HPDE6-E6E7 (cell line): ENCODE results near the gene RNASET2.
"Not testable (repeated sequence)": the region's sequence is repeated elsewhere in the genome, so short reads cannot be mapped to it uniquely, and the experiment has no call there.

Experiments used
- DNase-seq: peaks from one replicate; pipeline ENCODE4 v3.0.0; 2011; ENCODE audit warnings: missing footprints; ENCODE audit errors: extremely low spot score

The RNASET2 gene

DNA sequence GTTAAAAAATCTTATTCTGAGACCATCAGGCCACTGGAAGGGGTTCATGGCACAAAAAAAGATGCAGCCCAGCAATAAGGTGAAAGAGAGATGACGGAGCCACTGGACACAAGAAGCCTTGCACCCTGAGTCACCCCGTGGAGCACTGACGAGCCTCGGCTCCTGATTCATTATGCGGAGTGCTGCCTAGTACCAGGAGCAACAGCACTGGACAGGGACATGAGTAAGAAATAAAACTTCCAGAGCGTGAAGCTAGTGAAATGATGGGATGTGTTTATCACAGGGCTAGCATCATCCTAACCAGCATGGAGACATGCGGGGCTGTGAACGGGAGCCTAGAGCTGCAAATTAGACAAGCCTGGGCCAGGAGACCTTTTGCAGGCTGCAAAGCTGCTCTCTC is 53.3 kb downstream of the RNASET2 start:
- DNase-seq: no peak

DNA sequence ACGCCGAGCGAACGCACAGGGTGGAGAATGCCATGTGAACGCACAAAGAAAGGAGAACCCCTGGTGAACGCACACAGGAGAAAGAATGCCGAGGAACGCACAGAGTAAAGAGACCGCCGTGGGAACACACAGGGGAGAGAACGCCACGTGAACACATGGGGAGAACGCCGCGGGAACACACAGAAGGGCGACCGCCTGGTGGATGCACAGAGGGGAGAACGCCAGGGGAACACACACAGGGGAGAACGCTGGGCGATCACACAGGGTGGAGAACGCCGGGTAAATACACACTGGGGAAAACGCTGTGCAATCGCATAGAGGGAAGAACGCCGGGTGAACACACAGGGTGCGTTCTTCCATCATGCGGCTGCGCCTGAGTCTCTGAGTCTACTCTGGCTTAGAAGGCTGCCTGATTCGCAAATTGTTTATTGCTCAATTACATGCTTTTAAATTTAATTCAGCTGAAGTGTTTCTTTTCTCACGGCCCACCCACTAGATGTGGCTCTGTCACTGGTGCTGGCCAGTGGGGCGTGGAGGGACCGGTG is 54.1 kb downstream of the RNASET2 start:
- DNase-seq: no peak

DNA sequence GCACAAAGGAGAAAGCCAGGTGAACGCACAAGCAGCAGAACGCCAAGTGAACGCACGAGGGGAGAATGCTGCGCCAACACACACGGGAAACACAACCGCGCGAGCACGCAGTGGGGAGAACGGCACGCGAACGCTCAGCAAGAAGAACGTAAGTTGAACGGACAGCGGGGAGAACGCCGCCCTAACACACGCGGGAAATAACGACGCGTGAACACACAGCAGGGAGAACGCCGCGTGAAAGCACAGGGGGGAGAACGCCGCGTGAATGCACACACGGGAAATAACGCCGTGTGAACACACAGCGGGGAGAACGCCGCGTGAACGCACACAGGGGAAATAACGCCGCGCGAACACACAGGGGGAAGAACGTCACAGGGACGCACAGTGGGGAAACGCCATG is 54.7 kb downstream of the RNASET2 start:
- DNase-seq: no peak

DNA sequence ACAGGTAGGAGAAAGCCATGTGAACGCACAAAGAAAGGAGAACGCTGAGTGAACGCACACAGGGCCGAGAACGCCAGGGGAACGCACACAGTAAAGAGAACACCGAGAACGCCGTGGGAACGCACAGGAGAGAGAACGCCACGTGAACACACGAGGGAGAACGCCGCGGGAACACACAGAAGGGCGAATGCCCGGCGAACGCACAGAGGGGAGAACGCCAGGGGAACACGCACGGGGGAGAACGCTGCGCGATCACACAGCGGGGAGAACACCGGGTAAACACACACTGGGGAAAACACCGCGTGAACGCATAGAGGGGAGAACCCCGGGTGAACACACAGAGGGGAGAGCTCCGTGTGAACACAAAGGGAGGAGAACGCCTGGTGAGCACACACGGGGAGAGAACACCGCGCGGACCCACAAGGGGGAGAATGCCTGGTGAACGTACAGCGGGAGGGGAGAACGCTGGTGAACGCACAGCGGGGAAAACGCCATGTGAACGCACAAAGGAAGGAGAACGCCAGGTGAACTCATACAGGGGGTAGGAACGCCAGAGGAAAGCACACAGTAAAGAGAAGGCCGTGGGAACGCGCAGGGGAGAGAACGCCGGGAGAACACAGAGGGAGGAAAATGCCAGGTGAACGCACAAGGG is 55.3 kb downstream of the RNASET2 start:
- DNase-seq: no peak

DNA sequence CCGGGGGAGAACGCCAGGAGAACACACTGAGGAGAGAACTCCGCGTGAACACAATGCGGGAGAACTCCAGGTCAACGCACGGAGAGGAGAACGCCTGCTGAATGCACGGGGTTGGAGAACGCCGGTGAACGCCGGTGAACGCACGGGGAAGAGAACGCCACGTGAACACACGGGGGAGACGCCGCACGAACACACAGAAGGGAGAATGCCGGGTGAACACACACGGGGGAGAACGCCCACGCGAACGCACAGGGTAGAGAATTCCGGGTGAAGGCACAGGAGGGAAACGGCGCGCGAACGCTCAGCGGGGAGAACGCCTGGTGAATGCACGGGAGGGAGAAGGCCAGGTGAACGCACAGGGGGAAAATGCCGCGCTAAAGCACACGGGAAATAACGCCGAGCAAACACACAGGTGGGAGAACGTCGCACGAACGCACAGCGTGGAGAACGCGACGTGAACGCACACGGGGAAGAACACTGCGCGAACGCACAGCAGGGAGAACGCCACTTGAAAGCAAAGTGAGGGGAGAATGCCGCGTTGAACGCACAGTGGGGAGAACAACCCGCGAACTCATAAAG is 56.1 kb downstream of the RNASET2 start:
- DNase-seq: no peak

DNA sequence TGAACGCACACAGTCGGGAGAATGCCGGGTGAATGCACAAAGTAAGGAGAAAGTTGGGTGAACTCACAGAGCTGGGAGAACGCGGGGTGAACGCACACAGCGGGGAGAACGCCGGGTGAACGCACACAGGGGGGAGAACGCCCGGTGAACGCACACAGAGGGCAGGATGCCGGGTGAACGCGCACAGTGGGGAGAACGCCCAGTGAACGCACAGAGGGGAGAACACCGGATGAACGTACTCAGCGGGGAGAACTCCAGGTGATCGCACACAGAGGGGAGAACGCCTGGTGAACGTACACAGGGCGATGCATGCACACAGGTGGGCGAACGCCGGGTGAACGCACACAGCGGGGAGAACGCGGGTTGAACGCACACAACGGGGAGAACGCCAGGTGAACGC is 57.4 kb downstream of the RNASET2 start:
- no peak for DNase-seq

DNA sequence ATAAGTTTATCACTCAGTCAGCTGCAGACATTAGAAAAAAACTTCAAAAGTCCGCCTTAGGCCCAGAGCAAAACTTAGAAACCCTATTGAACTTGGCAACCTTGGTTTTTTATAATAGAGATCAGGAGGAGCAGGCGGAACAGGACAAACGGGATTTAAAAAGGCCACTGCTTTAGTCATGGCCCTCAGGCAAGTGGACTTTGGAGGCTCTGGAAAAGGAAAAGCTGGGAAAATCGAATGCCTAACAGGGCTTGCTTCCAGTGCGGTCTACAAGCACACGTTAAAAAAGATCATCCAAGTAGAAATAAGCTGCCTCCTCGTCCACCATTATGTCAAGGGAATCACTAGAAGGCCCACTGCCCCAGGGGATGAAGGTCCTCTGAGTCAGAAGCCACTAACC is 61.7 kb downstream of the RNASET2 start:
- not testable (repeated sequence) for DNase-seq

DNA sequence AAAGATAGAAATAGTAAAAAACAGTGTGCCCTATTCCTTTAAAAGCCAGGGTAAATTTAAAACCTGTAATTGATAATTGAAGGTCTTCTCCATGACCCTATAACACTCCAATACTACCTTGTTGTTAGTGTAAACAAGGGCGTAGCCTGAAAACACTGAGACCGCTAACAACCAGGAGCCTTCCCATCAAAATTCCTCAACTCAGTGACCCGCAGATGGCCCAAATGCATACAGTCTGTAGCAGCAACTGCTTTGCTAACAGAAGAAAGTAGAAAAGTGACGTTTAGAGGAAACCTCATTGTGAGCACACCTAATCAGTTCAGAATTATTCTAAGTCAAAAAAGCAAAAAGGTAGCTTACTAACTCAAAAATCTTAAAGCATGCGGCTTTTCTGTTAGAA is 63.9 kb downstream of the RNASET2 start:
- not testable (repeated sequence) for DNase-seq

DNA sequence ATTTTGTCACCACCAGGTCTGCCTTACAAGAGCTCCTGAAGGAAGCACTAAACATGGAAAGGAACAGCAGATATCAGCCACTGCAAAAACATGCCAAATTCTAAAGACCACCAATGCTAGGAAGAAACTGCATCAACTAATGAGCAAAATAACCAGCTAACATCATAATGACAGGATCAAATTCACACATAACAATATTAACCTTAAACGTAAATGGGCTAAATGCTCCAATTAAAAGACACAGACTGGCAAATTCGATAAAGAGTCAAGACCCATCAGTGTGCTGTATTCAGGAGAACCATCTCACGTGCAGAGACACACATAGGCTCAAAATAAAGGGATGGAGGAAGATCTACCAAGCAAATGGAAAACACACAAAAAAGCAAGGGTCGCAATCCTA is 69.6 kb downstream of the RNASET2 start:
- DNase-seq: not testable (repeated sequence)

DNA sequence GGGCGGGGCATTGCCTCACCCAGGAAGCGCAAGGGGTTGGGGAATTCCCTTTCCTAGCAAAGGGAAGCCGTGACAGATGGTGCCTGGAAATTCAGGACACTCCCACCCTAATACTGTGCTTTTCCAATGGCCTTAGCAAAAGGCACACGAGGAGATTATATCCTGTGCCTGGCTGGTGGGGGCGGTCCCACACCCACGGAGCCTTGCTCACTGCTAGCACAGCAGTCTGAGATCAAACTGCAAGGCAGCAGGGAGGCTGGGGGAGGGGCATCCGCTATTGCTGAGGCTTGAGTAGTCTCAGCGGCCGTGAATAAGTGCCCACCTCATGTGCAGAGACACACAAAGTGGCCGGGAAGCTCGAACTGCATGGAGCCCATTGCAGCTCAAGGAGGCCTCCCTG is 71.4 kb downstream of the RNASET2 start:
- DNase-seq: not testable (repeated sequence)

DNA sequence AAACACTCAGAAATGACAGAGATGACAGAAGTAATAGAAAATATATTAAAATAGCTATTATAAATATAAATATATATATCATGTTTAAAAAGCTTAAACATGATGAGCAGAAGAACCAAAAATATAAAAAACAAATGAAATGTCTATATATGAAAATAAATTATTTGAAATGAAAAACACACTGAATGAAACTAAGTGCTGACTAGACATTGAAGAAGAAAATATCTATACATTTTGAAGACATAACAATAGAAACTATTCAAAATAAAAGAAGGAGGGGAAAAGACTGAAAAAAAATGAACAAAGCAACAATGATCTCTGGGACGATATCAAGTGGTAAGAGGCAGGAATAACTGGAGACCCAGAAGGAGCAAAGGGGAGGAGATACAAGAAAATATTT is 76.8 kb downstream of the RNASET2 start:
- no peak for DNase-seq
